IgD-negative memory B cell (primary cell): ENCODE results near the gene PEX14. TPM values are rescaled to one million over a fixed set of nuclear protein-coding genes. Genes with fewer than 3 reads are reported as not detected.

Experiments used
- H3K27ac Mint-ChIP-seq, 3 donors: one replicate each; pipeline ENCODE4 v1.8.0; 2020 to 2022; ENCODE audit warnings: mild to moderate bottlenecking in 3 of 3, mixed read lengths in 3 of 3, moderate library complexity in 1 of 3
- H3K27me3 Mint-ChIP-seq: one replicate; pipeline ENCODE4 v1.8.0; 2021; ENCODE audit warnings: mixed read lengths
- H3K36me3 Mint-ChIP-seq: one replicate; pipeline ENCODE4 v1.8.0; 2020; ENCODE audit warnings: mild to moderate bottlenecking, mixed read lengths
- H3K4me1 Mint-ChIP-seq, 3 donors: one replicate each; pipeline ENCODE4 v1.8.0; 2020 to 2022; ENCODE audit warnings: mixed read lengths in 3 of 3, mild to moderate bottlenecking in 1 of 3
- H3K4me3 Mint-ChIP-seq, 4 donors: one replicate each; pipeline ENCODE4 v1.8.0; 2020 to 2022; ENCODE audit warnings: mild to moderate bottlenecking in 4 of 4, mixed read lengths in 4 of 4, moderate library complexity in 3 of 4
- H3K9me3 Mint-ChIP-seq, 3 donors: one replicate each; pipeline ENCODE4 v1.8.0; 2020 to 2021; ENCODE audit warnings: mixed read lengths in 3 of 3, mild to moderate bottlenecking in 1 of 3
- polyA plus RNA-seq: library from polyadenylated mRNA; unstranded; fragments of 300-500 nt; fragmentation: Illumina TruSeq; gene quantifications from one replicate; pipeline ENCODE4 v1.2.3, GENCODE V29; 2021

Gene PEX14
- polyA plus RNA-seq, 1 donor from 2014 or later: 7.6 TPM

- no peaks in the 10 kb centered on the region for H3K9me3 Mint-ChIP-seq
- peak overlapping the region in 1 of 3 donors; percentile 50 for H3K27ac Mint-ChIP-seq
- no peaks in the 10 kb centered on the region for H3K27me3 Mint-ChIP-seq
- peaks cover 0 to 6% (median 3%) of the 10 kb centered on the region in 3 donors for H3K4me1 Mint-ChIP-seq
- H3K4me3 Mint-ChIP-seq: no peak overlapping the region
- H3K36me3 Mint-ChIP-seq: no peaks in the 10 kb centered on the region
Observed at GRCh38 chr1:10667861-10668761, 193.4 kb downstream of the PEX14 start.

GRCh38 chr1:10669570-10669969 lies 194.8 kb downstream of the PEX14 start:
- Mint-ChIP-seq H3K4me3 (no peak overlapping the region), H3K36me3 (no peaks in the 10 kb centered on the region), H3K9me3 (no peaks in the 10 kb centered on the region), H3K4me1 (peaks cover 0 to 6% (median 3%) of the 10 kb centered on the region in 3 donors), H3K27ac (no peak overlapping the region), H3K27me3 (no peaks in the 10 kb centered on the region)

DNA sequence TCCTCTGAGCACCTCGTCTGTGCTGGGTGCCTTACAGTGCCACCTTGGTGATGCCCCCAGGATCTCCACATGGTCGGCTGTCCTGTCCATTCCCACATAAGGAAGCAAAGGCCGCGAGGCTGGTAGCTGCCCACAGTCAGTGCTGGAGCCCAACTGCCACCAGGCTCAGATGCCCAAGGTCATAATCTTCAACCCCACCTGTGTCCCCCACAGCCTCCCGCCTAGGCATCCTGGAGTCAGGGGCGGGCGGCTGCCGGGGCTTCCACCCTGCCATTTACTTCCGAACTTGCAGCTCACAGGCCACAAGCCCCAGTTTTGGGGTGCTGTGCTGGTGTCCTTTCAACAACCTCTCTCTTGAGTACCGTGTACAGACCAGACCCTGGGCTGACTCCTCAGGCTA lies 195.4 kb downstream of the PEX14 start:
- peaks cover 0 to 6% (median 3%) of the 10 kb centered on the region in 3 donors for H3K4me1 Mint-ChIP-seq
- no peak overlapping the region for H3K4me3 Mint-ChIP-seq
- H3K9me3 Mint-ChIP-seq: no peaks in the 10 kb centered on the region
- H3K27ac Mint-ChIP-seq: peak overlapping the region in 1 of 3 donors; percentile 39
- H3K27me3 Mint-ChIP-seq: no peaks in the 10 kb centered on the region
- no peaks in the 10 kb centered on the region for H3K36me3 Mint-ChIP-seq

- Mint-ChIP-seq H3K4me1 (peaks cover 0 to 4% (median 3%) of the 10 kb centered on the region in 3 donors), H3K27me3 (no peaks in the 10 kb centered on the region), H3K27ac (no peak overlapping the region), H3K9me3 (no peaks in the 10 kb centered on the region), H3K36me3 (no peaks in the 10 kb centered on the region), H3K4me3 (no peak overlapping the region)
Observed at GRCh38 chr1:10671090-10671489, 196.3 kb downstream of the PEX14 start.

GRCh38 chr1:10671622-10672342 lies 197.0 kb downstream of the PEX14 start:
- Mint-ChIP-seq H3K27ac (no peak overlapping the region), H3K4me1 (peaks cover 0 to 5% (median 4%) of the 10 kb centered on the region in 3 donors), H3K27me3 (no peaks in the 10 kb centered on the region), H3K4me3 (no peak overlapping the region), H3K9me3 (no peaks in the 10 kb centered on the region), H3K36me3 (no peaks in the 10 kb centered on the region)

DNA sequence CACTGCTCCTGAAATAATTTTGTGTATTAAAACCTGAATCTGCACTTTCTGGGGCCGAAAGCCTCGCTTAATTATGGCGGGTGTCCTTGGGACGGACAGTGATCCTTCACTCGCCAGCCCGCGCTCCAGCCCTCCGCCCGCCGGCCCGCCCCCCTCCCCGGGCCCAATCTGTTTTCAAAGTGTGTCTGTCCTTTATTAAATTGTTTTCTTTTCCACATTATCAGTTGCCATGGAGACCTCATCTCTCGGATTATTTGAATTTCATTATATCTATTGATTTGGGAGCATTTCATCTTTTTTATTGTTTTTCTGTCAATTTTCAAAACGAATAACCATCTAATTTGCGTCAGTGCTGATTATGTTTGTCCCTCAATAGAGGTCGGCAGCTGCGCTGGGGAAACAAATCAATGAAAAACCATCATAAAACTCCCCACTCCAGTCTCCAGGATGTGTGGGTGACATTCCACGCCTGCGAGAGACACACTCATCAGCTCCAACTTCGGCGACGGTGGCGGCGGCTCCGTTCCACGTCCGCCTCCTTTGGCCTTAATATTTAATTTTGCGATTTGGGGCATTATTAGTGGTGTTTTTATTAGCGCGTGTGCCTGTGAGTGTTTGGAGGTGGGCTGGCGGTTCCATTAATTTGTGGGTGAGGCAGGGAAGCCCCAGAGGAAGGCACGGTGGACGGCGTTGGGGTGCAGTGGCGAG lies 197.7 kb downstream of the PEX14 start:
- H3K9me3 Mint-ChIP-seq: no peaks in the 10 kb centered on the region
- no peak overlapping the region for H3K27ac Mint-ChIP-seq
- H3K4me3 Mint-ChIP-seq: no peak overlapping the region
- H3K4me1 Mint-ChIP-seq: peaks cover 0 to 5% (median 4%) of the 10 kb centered on the region in 3 donors
- no peaks in the 10 kb centered on the region for H3K27me3 Mint-ChIP-seq
- no peaks in the 10 kb centered on the region for H3K36me3 Mint-ChIP-seq

- H3K9me3 Mint-ChIP-seq: no peaks in the 10 kb centered on the region
- no peak overlapping the region for H3K27ac Mint-ChIP-seq
- no peaks in the 10 kb centered on the region for H3K36me3 Mint-ChIP-seq
- no peaks in the 10 kb centered on the region for H3K27me3 Mint-ChIP-seq
- no peak overlapping the region for H3K4me3 Mint-ChIP-seq
- H3K4me1 Mint-ChIP-seq: peaks cover 0 to 5% (median 4%) of the 10 kb centered on the region in 3 donors
Observed at GRCh38 chr1:10673109-10673711, 198.5 kb downstream of the PEX14 start.

GRCh38 chr1:10674222-10674621 lies 199.5 kb downstream of the PEX14 start:
- no peak overlapping the region for H3K4me3 Mint-ChIP-seq
- no peaks in the 10 kb centered on the region for H3K9me3 Mint-ChIP-seq
- H3K27me3 Mint-ChIP-seq: no peaks in the 10 kb centered on the region
- no peak overlapping the region for H3K27ac Mint-ChIP-seq
- peaks cover 0 to 5% (median 4%) of the 10 kb centered on the region in 3 donors for H3K4me1 Mint-ChIP-seq
- no peaks in the 10 kb centered on the region for H3K36me3 Mint-ChIP-seq

GRCh38 chr1:10674700-10675609 lies 200.2 kb downstream of the PEX14 start:
- peaks cover 0 to 5% (median 4%) of the 10 kb centered on the region in 3 donors for H3K4me1 Mint-ChIP-seq
- H3K27me3 Mint-ChIP-seq: no peaks in the 10 kb centered on the region
- H3K9me3 Mint-ChIP-seq: no peaks in the 10 kb centered on the region
- H3K4me3 Mint-ChIP-seq: no peak overlapping the region
- H3K36me3 Mint-ChIP-seq: no peaks in the 10 kb centered on the region
- H3K27ac Mint-ChIP-seq: no peak overlapping the region

GRCh38 chr1:10675813-10676212 lies 201.1 kb downstream of the PEX14 start:
- Mint-ChIP-seq H3K27me3 (no peaks in the 10 kb centered on the region), H3K9me3 (no peaks in the 10 kb centered on the region), H3K4me3 (no peak overlapping the region), H3K4me1 (peaks cover 0 to 5% (median 4%) of the 10 kb centered on the region in 3 donors), H3K27ac (no peak overlapping the region), H3K36me3 (no peaks in the 10 kb centered on the region)

GRCh38 chr1:10676963-10677362 lies 202.2 kb downstream of the PEX14 start:
- no peaks in the 10 kb centered on the region for H3K36me3 Mint-ChIP-seq
- peaks cover 0 to 5% (median 3%) of the 10 kb centered on the region in 3 donors for H3K4me1 Mint-ChIP-seq
- H3K27me3 Mint-ChIP-seq: no peaks in the 10 kb centered on the region
- no peaks in the 10 kb centered on the region for H3K9me3 Mint-ChIP-seq
- no peak overlapping the region for H3K4me3 Mint-ChIP-seq
- no peak overlapping the region for H3K27ac Mint-ChIP-seq

- no peaks in the 10 kb centered on the region for H3K9me3 Mint-ChIP-seq
- peaks cover 0 to 4% (median 0%) of the 10 kb centered on the region in 3 donors for H3K4me1 Mint-ChIP-seq
- no peaks in the 10 kb centered on the region for H3K27me3 Mint-ChIP-seq
- H3K4me3 Mint-ChIP-seq: no peak overlapping the region
- no peaks in the 10 kb centered on the region for H3K36me3 Mint-ChIP-seq
- no peak overlapping the region for H3K27ac Mint-ChIP-seq
Observed at GRCh38 chr1:10677491-10678391, 203.0 kb downstream of the PEX14 start.

- peaks cover 0 to 5% (median 0%) of the 10 kb centered on the region in 3 donors for H3K4me1 Mint-ChIP-seq
- H3K36me3 Mint-ChIP-seq: no peaks in the 10 kb centered on the region
- H3K4me3 Mint-ChIP-seq: no peak overlapping the region
- no peaks in the 10 kb centered on the region for H3K9me3 Mint-ChIP-seq
- no peaks in the 10 kb centered on the region for H3K27me3 Mint-ChIP-seq
- H3K27ac Mint-ChIP-seq: no peak overlapping the region
Observed at GRCh38 chr1:10678402-10678801, 203.7 kb downstream of the PEX14 start.
